Naive B cell (primary cell): ENCODE data around the gene OR9Q2. TPM values are rescaled to one million over a fixed set of nuclear protein-coding genes. Genes with fewer than 3 reads are reported as not detected.
"Not testable (repeated sequence)": the region's sequence is repeated elsewhere in the genome, so short reads cannot be mapped to it uniquely, and the experiment has no call there.

Experiments
- ATAC-seq, 2 donors: fragments of 150-1000 bp; cut with Tn5 transposase; 2 replicates each; pipeline ENCODE4 v1.10.0; 2021; ENCODE audit warnings: low read depth in 2 of 2, mild to moderate bottlenecking in 2 of 2, moderate library complexity in 2 of 2
- DNase-seq: peaks from one replicate; pipeline ENCODE4 v3.0.0; 2022
- H3K27ac Mint-ChIP-seq, 6 donors: one replicate each; pipeline ENCODE4 v1.8.0; 2020 to 2022; ENCODE audit warnings: mild to moderate bottlenecking in 6 of 6, mixed read lengths in 6 of 6, moderate library complexity in 5 of 6, inconsistent platforms in 2 of 6
- H3K27me3 Mint-ChIP-seq, 3 donors: one replicate each; pipeline ENCODE4 v1.8.0; 2021 to 2022; ENCODE audit warnings: mixed read lengths in 3 of 3, mild to moderate bottlenecking in 1 of 3
- H3K36me3 Mint-ChIP-seq, 2 donors: one replicate each; pipeline ENCODE4 v1.8.0; 2020 to 2022; ENCODE audit warnings: mixed read lengths in 2 of 2, inconsistent platforms in 1 of 2, mild to moderate bottlenecking in 1 of 2
- H3K4me1 Mint-ChIP-seq, 3 donors: one replicate each; pipeline ENCODE4 v1.8.0; 2020 to 2022; ENCODE audit warnings: mixed read lengths in 3 of 3, inconsistent platforms in 1 of 3, mild to moderate bottlenecking in 1 of 3, moderate library complexity in 1 of 3
- H3K4me3 Mint-ChIP-seq, 8 donors: one replicate each; pipeline ENCODE4 v1.8.0; 2020 to 2022; ENCODE audit warnings: mild to moderate bottlenecking in 8 of 8, mixed read lengths in 8 of 8, moderate library complexity in 8 of 8, inconsistent platforms in 2 of 8
- H3K9me3 Mint-ChIP-seq, 7 donors: one replicate each; pipeline ENCODE4 v1.8.0; 2020 to 2022; ENCODE audit warnings: mixed read lengths in 7 of 7, mild to moderate bottlenecking in 5 of 7, inconsistent platforms in 2 of 7, moderate library complexity in 1 of 7
- polyA plus RNA-seq, 6 donors: library from polyadenylated mRNA; unstranded; fragments of 300-500 nt; fragmentation: Illumina TruSeq; gene quantifications; one replicate each; pipeline ENCODE4 v1.2.3, GENCODE V29; 2021; ENCODE audit warnings: low read depth in 6 of 6

Gene OR9Q2
- polyA plus RNA-seq, 6 donors from 2014 or later, result not detected

GRCh38 chr11:58204042-58204441 is 15.2 kb downstream of the OR9Q2 start, which contains the start of gene OR1S2:
Gene OR1S2 (minus strand): TSS chr11:58204142. CDS start chr11:58204142, 0 bp downstream.
- H3K36me3 Mint-ChIP-seq, result no peaks in the 10 kb centered on the region
- DNase-seq (no peak), ATAC-seq (no peak)
- H3K4me1 Mint-ChIP-seq, result no peaks in the 10 kb centered on the region
- no peak within 1 kb of the TSS for H3K27ac Mint-ChIP-seq
- peaks cover 9 to 31% (median 22%) of the 10 kb centered on the region in 3 donors for H3K27me3 Mint-ChIP-seq
- no peak within 1 kb of the TSS for H3K4me3 Mint-ChIP-seq
- peaks cover 0 to 11% (median 1%) of the 10 kb centered on the region in 7 donors for H3K9me3 Mint-ChIP-seq

GRCh38 chr11:58212420-58212819 is 23.6 kb downstream of the OR9Q2 start, which contains the start of gene OR1S1:
Gene OR1S1 (plus strand): TSS chr11:58212720.
- DNase-seq, H3K9me3 Mint-ChIP-seq, H3K36me3 Mint-ChIP-seq, H3K27ac Mint-ChIP-seq, ATAC-seq, H3K4me3 Mint-ChIP-seq, H3K4me1 Mint-ChIP-seq: not testable (repeated sequence)
- H3K27me3 Mint-ChIP-seq, result peaks cover 8 to 14% (median 13%) of the 10 kb centered on the region in 3 donors

GRCh38 chr11:58216476-58216875 is 27.6 kb downstream of the OR9Q2 start:
- peaks cover 0 to 2% (median 0%) of the 10 kb centered on the region in 7 donors for H3K9me3 Mint-ChIP-seq
- H3K27me3 Mint-ChIP-seq, result peaks cover 13 to 23% (median 23%) of the 10 kb centered on the region in 3 donors
- H3K4me3 Mint-ChIP-seq, result no peak overlapping the region
- ATAC-seq, result no peak
- no peaks in the 10 kb centered on the region for H3K4me1 Mint-ChIP-seq
- no peak for DNase-seq
- H3K36me3 Mint-ChIP-seq, result no peaks in the 10 kb centered on the region
- H3K27ac Mint-ChIP-seq, result no peak overlapping the region

GRCh38 chr11:58222721-58223120 is 33.9 kb downstream of the OR9Q2 start:
- peaks cover 12 to 26% (median 18%) of the 10 kb centered on the region in 3 donors for H3K27me3 Mint-ChIP-seq
- peaks cover 0 to 2% (median 0%) of the 10 kb centered on the region in 7 donors for H3K9me3 Mint-ChIP-seq
- H3K4me3 Mint-ChIP-seq, result no peak overlapping the region
- H3K36me3 Mint-ChIP-seq, result no peaks in the 10 kb centered on the region
- no peak overlapping the region for H3K27ac Mint-ChIP-seq
- no peaks in the 10 kb centered on the region for H3K4me1 Mint-ChIP-seq
- no peak for ATAC-seq
- DNase-seq, result no peak

DNA sequence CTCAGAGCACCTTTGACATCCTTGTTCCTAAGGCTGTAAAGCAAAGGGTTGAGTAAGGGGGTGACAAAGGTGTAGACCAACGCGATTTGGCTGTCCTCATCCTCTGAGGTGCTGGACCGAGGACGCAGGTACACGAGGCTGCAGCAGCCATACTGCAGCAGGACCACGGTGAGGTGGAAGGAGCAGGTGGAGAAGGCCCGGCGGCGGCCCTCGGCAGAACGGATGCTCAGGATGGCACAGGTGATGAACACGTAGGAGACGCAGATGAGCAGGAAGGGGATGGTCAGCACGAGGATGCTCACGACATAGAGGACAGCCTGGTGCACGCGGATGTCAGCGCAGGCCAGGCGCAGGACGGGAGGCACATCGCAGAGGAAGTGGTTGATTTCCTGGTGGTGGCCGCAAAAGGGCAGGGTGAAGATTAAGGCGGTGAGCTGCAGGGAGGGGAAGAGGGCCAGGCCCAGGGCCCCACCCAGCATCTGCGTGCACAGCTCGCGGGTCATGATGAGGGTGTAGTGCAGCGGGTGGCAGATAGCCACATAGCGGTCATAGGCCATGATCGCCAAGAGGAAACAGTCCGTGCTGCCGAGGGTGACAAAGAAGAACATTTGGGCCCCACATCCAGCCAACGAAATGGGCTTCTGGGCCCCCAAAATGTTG is 39.2 kb downstream of the OR9Q2 start:
- no peak for ATAC-seq
- Mint-ChIP-seq H3K36me3 (peaks cover 0 to 5% of the 10 kb centered on the region in 2 donors), H3K4me1 (no peaks in the 10 kb centered on the region), H3K27me3 (peaks cover 7 to 26% (median 21%) of the 10 kb centered on the region in 3 donors), H3K27ac (peak overlapping the region in 1 of 6 donors; percentile 52), H3K4me3 (no peak overlapping the region), H3K9me3 (peaks cover 0 to 9% (median 3%) of the 10 kb centered on the region in 7 donors)
- DNase-seq, result no peak

Other genes starting within 250 kb of the OR9Q2 start
- gene OR9Q1, start 165.2 kb upstream of the OR9Q2 start, polyA plus RNA-seq, result not detected
- gene OR6Q1, start 158.1 kb upstream of the OR9Q2 start, polyA plus RNA-seq, result not detected
- gene OR9I1, start 63.5 kb upstream of the OR9Q2 start, polyA plus RNA-seq, result not detected
- gene OR1S2, start 15.1 kb downstream of the OR9Q2 start, polyA plus RNA-seq, result not detected
- gene OR1S1, start 23.6 kb downstream of the OR9Q2 start, polyA plus RNA-seq, result not detected
- not detected for gene OR10Q1, start 39.8 kb downstream of the OR9Q2 start, polyA plus RNA-seq
- not detected for gene OR10W1, start 79.2 kb downstream of the OR9Q2 start, polyA plus RNA-seq
- not detected for gene OR5B17, start 170.0 kb downstream of the OR9Q2 start, polyA plus RNA-seq
- gene OR5B3, start 217.8 kb downstream of the OR9Q2 start, polyA plus RNA-seq, result not detected
- not detected for gene OR5B2, start 239.1 kb downstream of the OR9Q2 start, polyA plus RNA-seq